ENCODE measurements around the gene ABCC11.
A peak's percentile ranks its signal among the peaks of the same experiment; 100 is the strongest.

The ABCC11 gene

DNA sequence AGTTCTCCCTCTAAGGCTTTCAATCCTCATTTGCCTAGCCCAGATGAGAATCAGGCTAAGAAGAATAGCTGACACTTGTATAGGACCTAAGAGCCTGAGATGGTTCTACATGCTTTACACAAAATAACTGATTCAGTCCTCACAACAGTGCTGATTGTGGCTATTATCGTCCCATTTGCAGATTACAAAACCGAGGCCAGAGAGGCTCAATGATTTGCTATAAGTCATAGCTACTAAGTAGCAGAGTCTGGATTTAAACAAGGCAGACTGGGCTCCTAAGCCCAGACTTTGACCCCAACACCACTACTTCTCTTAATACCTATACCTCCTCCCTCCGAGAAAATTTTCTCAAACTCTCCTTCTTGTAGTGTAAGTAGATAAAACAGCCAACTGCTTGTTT is 114.6 kb downstream of the ABCC11 start:
- DNase-seq (ENCODE audit: low read depth in 2 of 2) = no peak

GRCh38 chr16:48131201-48131935 is 116.0 kb downstream of the ABCC11 start:
- no peak for DNase-seq (ENCODE audit: low read depth in 2 of 2)

DNA sequence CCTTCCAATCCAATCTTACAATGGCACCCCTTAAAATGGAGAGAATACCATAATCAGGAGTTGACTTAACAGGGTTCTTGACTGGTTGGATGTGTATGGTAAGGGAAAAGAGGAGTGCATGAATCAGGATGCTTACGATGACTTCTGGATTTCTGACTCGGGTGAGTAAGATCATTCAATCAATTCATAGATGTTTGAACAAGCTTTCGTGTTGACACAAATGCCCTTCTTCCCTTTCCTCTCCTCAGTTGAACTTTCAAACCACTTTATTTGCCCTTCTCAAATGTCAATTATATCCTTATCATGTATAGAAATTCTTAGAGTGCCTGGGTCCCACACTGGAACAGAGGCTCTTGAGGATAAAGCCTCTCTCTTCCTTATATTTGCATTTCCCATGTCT is 117.4 kb downstream of the ABCC11 start:
- DNase-seq (ENCODE audit: low read depth in 2 of 2) = no peak

- DNase-seq (ENCODE audit: low read depth in 2 of 2) = no peak
Observed at GRCh38 chr16:48128769-48129168, 118.6 kb downstream of the ABCC11 start.

DNA sequence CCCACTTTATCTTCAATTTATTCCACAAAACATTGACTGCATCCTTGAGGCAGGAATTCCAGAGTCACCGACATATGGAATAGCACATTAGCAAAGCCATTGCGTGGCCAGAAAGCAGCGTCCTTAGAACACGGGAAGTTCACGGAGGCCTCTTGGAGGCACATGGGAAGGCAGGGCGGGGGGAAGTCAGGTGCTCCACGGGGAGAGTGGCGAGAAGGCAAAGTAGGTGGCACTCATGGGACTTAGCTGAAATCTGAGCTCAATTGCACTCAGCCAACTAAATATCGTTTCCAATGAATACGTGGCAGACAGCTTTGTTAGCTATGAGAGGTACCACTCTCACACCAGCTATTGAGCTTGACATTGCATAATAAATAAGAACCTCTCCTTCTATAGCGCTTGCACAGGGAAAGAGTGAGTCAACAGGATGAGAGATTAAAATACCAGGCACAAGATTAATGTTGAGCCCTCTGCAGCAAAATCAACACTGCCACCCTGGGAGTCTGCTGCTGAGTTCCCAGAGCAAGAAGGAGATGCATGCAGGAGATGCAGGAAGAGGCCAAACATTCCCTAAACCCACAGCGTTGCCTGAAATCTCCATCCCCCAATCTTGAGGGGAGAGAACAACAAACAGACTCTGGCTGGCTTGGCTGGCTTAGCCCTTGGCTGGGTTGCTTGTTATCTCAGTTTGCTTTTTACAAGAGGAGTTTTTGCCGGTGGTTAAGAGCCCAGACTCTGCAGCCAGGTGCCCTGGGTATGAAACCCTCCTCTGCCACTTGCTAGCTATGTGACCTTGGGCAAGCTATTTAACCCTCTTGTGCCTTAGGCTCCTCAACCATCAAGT is 120.3 kb downstream of the ABCC11 start:
- DNase-seq (ENCODE audit: low read depth in 2 of 2) = no peak

DNA sequence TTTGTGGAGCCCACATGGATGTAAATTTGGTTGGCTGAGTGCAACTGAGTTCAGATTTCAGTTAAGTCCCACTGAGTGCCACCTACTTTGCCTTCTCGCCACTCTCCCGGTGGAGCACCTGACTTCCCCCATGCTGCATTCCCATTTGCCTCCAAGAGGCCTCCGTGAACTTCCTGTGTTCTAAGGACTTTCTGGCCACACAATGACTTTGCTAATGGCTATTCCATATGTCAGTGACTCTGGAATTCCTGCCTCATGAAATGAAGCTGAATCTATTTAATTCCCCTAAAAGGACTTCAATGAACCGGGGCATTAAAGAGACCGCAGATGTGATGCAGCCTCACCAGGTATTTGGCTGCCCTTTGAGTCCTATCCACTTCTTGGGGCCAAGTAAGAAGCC is 121.5 kb downstream of the ABCC11 start:
- DNase-seq (ENCODE audit: low read depth in 2 of 2) = no peak

DNA sequence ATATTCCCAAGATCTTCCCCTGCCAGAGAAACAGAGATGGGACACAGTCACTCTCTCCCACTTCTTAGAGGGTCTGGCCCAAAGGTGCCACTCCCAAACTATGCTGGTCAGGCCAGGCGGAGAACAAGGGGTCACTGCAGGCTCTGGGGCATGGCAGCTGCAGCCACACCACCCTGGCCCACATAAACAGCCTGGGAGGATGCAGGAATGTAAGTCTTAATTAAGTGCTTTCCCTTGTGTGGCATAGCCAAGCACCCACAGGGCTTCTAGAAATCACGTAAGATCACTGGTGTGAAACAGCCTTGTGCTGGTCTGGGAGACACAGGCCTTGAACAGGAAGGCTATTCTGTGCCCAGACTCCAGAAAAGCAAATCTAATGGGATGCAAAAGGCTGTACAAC is 123.1 kb downstream of the ABCC11 start:
- DNase-seq (ENCODE audit: low read depth in 2 of 2) = no peak

GRCh38 chr16:48123104-48123788 is 124.1 kb downstream of the ABCC11 start:
- peak; percentile 2 to 4 for DNase-seq (ENCODE audit: low read depth in 2 of 2)

- DNase-seq (ENCODE audit: low read depth in 2 of 2) = no peak
Observed at GRCh38 chr16:48121276-48121675, 126.1 kb downstream of the ABCC11 start.

- DNase-seq (ENCODE audit: low read depth in 2 of 2) = no peak
Observed at GRCh38 chr16:48118841-48119240, 128.5 kb downstream of the ABCC11 start.

- peak; percentile 2 to 6 for DNase-seq (ENCODE audit: low read depth in 2 of 2)
Observed at GRCh38 chr16:48117217-48118105, 129.9 kb downstream of the ABCC11 start.
